T-helper 1 cell treated with Interleukin-12 subunit alpha and Interleukin-12 subunit beta and Interleukin-4 antibody, amounts not matched to agents 30 ng/mL and 1 ng/mL, for 36 hours (primary cell): ENCODE measurements around the gene WDR86. TPM values are rescaled to one million over a fixed set of nuclear protein-coding genes. Genes with fewer than 3 reads are reported as not detected.

Experiments
- intact Hi-C: fragments of 100-400 bp; cut with micrococcal nuclease; formaldehyde crosslinking; loops from one replicate; pipeline ENCODE4 v1.15.1; 2024
- total RNA-seq: library from RNA; stranded (reverse); gene quantifications from 2 replicates; pipeline ENCODE4 v1.2.3, GENCODE V29; 2022

Gene WDR86
- total RNA-seq, 1 donor from 2014 or later = not detected

GRCh38 chr7:151439855-151440798 lies 30.3 kb upstream of the WDR86 start, which contains the start of gene CRYGN:
Gene CRYGN, minus strand, starts transcription at chr7:151440141. Its CDS starts 224 bp downstream, at chr7:151439917.
- intact Hi-C loops = no loop called here

- intact Hi-C loops = no loop called here
These were observed 29.2 kb upstream of the WDR86 start for GRCh38 chr7:151438864-151439601.

DNA sequence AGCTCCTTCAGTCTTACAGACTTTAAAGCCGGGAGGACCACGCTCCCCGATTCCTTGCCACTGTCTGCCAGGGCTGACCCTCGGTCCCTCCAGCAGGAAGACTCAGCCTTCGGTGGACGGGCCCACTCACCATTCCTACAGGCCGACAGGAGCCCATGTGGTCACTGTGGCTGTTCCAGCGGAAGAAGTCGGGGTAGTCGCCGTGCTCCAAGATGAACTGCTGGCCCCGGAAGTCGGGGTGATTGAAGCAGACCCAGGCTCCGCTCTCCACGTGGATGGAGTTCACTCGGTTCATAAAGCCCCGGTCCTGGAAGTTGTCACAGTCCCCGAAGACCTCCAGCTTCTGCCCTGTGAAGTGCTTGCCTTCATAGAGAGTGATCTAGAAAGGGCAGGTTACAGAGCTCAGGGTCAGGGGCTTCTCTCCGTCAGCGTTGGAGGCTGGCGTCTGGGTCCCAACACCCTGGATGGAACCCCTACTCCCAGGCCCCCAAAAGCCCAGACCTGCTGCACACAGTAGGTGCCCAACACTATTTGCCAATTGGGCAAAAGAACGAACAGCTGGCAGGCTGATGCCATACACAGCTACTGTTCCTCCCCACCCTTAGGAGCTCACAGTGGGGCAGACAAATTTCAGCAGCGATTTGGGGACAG lies 28.2 kb upstream of the WDR86 start:
- intact Hi-C loops = no loop called here

DNA sequence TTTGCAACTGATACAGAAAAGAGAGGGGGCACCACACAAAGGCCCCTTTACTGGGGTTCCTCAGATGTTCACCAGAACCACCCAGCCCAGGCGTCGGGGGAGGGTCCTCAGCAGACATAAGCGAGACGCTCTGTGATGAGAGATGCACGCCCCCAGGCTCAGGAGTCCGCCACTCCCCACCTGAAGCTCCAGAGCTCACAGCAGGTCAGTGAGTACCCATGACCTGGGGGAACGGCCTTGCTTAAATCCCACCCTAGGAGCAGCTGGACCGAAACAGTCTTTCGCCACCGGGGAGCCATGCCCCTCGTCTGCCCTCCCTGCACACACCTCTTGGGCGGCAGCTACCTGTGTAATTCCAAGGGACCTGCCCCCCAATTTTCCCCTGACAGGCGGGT lies 27.3 kb upstream of the WDR86 start:
- intact Hi-C loops = no loop called here

GRCh38 chr7:151436446-151437158 lies 26.8 kb upstream of the WDR86 start:
- intact Hi-C loops = no loop called here

DNA sequence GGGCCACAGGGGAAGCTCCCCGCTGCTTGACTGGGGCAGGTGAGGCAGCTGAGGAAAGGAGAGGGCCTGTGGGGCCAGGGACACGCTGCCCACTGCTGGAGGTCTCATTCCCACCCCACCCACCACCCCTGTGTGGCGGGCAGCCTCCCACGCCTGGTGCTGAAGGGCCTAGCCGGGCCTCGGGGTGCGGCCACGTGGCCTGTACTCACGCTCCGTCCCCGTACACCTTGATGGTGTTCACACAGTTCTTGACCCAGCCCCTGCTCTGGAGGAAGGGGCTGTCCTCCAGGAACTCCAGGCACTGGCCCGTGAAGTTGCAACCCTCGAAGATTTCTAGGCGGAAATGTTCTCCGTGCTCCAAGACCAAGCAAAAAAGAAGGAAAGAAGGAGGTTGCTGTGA lies 26.1 kb upstream of the WDR86 start:
- intact Hi-C loops = no loop called here

GRCh38 chr7:151435103-151435916 lies 25.5 kb upstream of the WDR86 start:
- intact Hi-C loops = no loop called here

DNA sequence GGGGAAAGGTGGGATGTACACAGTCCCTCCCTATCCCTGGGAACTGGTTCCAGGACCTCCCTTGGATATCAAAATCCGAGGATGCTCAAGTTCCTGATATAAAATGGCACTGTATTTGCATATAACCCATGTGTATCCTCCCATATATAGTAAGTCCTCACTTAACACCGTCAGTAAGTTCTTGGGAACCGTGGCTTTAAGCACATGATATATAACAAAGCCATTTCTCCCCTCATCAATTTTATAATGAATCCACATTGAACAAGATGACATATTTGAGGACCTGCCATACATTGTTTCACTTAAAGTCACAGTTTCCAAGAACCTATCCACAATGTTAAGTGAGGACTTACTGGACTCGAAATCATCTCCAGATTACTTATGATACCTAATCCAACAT lies 24.7 kb upstream of the WDR86 start:
- intact Hi-C loops = loop anchor here (5.0 kb wide), 1 partner anchor 82 kb away; no protein-coding TSS in a partner anchor

DNA sequence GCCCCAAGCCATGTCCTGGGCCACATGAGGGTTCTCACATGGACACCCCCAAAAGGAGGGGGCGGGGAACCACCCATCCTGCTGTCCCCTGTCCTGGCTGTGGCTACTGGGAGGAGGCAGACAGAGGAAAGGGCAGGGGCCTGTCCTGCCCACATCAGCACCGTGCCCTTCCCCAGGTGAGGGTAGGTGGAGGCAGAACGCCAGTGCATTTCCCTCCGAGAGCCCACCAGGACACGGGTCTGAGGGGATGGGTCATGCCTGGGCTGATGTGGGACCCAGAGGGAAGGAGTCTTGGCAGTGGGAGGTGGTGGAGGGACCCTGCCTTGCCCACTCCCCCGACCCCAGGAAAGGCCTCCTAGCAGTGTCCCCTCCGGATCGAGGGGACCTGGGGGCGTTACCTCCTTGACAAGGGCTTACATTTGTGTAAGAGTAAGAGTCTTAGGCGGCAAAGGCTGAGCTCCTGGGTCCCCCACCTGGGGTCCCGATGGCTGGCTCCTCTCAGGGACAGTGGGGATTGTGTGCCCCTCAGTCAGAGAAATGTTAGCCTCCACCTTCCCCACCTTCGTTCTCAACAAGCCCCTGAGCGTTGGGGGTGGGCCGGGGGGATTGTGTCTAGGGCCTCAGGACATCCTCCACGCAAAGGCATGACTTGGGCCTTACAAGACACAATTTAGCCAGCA lies 24.0 kb upstream of the WDR86 start:
- intact Hi-C loops = loop anchor here (1.0 to 5.0 kb wide), 2 partner anchors 14 to 82 kb away; no protein-coding TSS in a partner anchor

- intact Hi-C loops = loop anchor here (1.0 to 5.0 kb wide), 2 partner anchors 15 to 81 kb away; no protein-coding TSS in a partner anchor
These were observed 23.1 kb upstream of the WDR86 start for GRCh38 chr7:151432658-151433521.

DNA sequence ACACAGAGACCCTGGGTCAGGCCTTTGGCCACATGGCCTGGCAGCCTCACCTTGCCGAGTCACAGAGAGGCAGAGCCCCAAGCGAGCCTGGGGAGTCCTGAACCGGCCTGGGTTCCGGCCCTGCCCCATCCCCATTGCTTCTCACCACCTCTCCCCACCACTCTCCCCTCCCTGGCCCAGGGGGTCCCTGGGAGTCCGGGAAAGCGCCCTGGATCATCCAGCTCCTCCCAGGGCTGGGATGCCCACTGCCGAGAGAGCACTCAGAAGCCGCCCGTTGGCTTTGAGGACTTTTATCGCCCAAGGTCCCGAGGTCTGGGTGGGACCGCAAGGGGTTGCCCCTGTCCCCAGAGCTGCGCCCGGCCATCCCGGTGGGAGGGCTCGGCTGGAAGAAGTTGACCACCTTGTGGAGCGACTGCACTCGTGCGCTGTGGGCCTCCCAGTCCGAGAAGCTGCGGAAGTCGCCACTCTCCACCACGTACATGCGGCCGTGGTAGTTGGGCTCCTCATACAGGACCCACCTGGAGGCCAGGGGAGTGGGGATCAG lies 22.0 kb upstream of the WDR86 start:
- intact Hi-C loops = loop anchor here (5.0 kb wide), 1 partner anchor 80 kb away; no protein-coding TSS in a partner anchor

GRCh38 chr7:151431281-151431767 lies 21.5 kb upstream of the WDR86 start:
- intact Hi-C loops = loop anchor here (5.0 kb wide), 1 partner anchor 79 kb away; no protein-coding TSS in a partner anchor

- intact Hi-C loops = loop anchor here (5.0 kb wide), 1 partner anchor 78 kb away; no protein-coding TSS in a partner anchor
These were observed 20.8 kb upstream of the WDR86 start for GRCh38 chr7:151430391-151431205.

GRCh38 chr7:151429560-151430331 lies 19.9 kb upstream of the WDR86 start:
- intact Hi-C loops = loop anchor here (1.0 to 5.0 kb wide), 3 partner anchors 21 to 77 kb away; no protein-coding TSS in a partner anchor

GRCh38 chr7:151429237-151429559 lies 19.4 kb upstream of the WDR86 start:
- intact Hi-C loops = loop anchor here (1.0 kb wide), 2 partner anchors 21 to 61 kb away; no protein-coding TSS in a partner anchor
